WTC11 (cell line): Measurements from ENCODE around the gene VSTM2B. TPM values are rescaled to one million over a fixed set of nuclear protein-coding genes. Genes with fewer than 3 reads are reported as not detected.

Experiments used
- ATAC-seq: fragments of 200-7000 bp; cut with Tn5 transposase; 2 replicates; pipeline ENCODE4 v1.10.0; 2021; ENCODE audit warnings: mild to moderate bottlenecking, moderate library complexity
- CTCF ChIA-PET: fragments of 300-600 bp; sonication (Branson Sonifier 250); formaldehyde crosslinking; loops from one replicate; lab custom pipeline; 2021; ENCODE audit warnings: antibody characterized with exemption; lab: Charles Lee
- POLR2A ChIA-PET: fragments of 350-600 bp; sonication (Branson Sonifier 250); formaldehyde crosslinking; loops from one replicate; lab custom pipeline; 2021; ENCODE audit warnings: antibody characterized with exemption; lab: Charles Lee
- DNase-seq: peaks from one replicate; pipeline ENCODE4 v3.0.0; 2021; ENCODE audit warnings: low spot score
- H3K27ac Mint-ChIP-seq: 2 replicates; pipeline ENCODE4 v1.8.0; 2021; ENCODE audit warnings: mixed read lengths
- H3K27me3 Mint-ChIP-seq: 2 replicates; pipeline ENCODE4 v1.8.0; 2021; ENCODE audit warnings: low read depth, mild to moderate bottlenecking, moderate library complexity, mixed read lengths
- H3K36me3 Mint-ChIP-seq: 2 replicates; pipeline ENCODE4 v1.8.0; 2021; ENCODE audit warnings: mixed read lengths
- H3K4me1 Mint-ChIP-seq: 2 replicates; pipeline ENCODE4 v1.8.0; 2022; ENCODE audit warnings: mixed read lengths
- H3K4me3 Mint-ChIP-seq: 2 replicates; pipeline ENCODE4 v1.8.0; 2021; ENCODE audit warnings: mild to moderate bottlenecking, moderate library complexity, mixed read lengths
- H3K9me3 Mint-ChIP-seq: 2 replicates; pipeline ENCODE4 v1.8.0; 2021; ENCODE audit warnings: mixed read lengths
- ATF1 ChIP-seq: sonication (generic); formaldehyde crosslinking; IDR thresholded peaks from 2 replicates; pipeline ENCODE4 v1.8.1; 2023; ENCODE audit warnings: mild to moderate bottlenecking, moderate library complexity, missing genetic modification reagents
- ESRRA ChIP-seq: sonication (generic); formaldehyde crosslinking; IDR thresholded peaks from 2 replicates; pipeline ENCODE4 v1.8.1; 2022; ENCODE audit warnings: mild to moderate bottlenecking, missing genetic modification reagents, borderline replicate concordance
- JAZF1 ChIP-seq: fragments of 250-450 bp; sonication (Bioruptor Pico); IDR thresholded peaks from 2 replicates; pipeline ENCODE4 v1.9.0; 2021; ENCODE audit warnings: moderate library complexity, mild to moderate bottlenecking, inconsistent platforms
- NR2C2 ChIP-seq: sonication (generic); formaldehyde crosslinking; IDR thresholded peaks from 2 replicates; pipeline ENCODE4 v1.8.0; 2022; ENCODE audit warnings: mild to moderate bottlenecking, missing genetic modification reagents
- RELA ChIP-seq: sonication (generic); formaldehyde crosslinking; IDR thresholded peaks from 2 replicates; pipeline ENCODE4 v1.8.1; 2022; ENCODE audit warnings: missing genetic modification reagents, mild to moderate bottlenecking, borderline replicate concordance
- SMAD3 ChIP-seq: sonication (generic); formaldehyde crosslinking; IDR thresholded peaks from 2 replicates; pipeline ENCODE4 v1.8.0; 2022; ENCODE audit warnings: missing genetic modification reagents, mild to moderate bottlenecking, borderline replicate concordance
- SP1 ChIP-seq: sonication (generic); formaldehyde crosslinking; conservative IDR thresholded peaks from 2 replicates; pipeline ENCODE4 v1.8.1; 2022; ENCODE audit warnings: missing genetic modification reagents
- TP53 ChIP-seq: sonication (generic); formaldehyde crosslinking; IDR thresholded peaks from 2 replicates; pipeline ENCODE4 v1.8.1; 2023; ENCODE audit warnings: mild to moderate bottlenecking, missing genetic modification reagents
- ZNF232 ChIP-seq: sonication (generic); formaldehyde crosslinking; IDR thresholded peaks from 2 replicates; pipeline ENCODE4 v1.8.0; 2022; ENCODE audit warnings: mild to moderate bottlenecking, missing genetic modification reagents
- ZNF263 ChIP-seq: sonication (generic); formaldehyde crosslinking; IDR thresholded peaks from 2 replicates; pipeline ENCODE4 v1.8.1; 2022; ENCODE audit warnings: low read depth, mild to moderate bottlenecking, moderate library complexity, missing genetic modification reagents
- total RNA-seq: library from RNA; stranded (reverse); gene quantifications from 3 replicates; pipeline ENCODE4 v1.2.3, GENCODE V29; 2021
- TF ChIP-seq, protein P1 (sequence below): sonication (generic); formaldehyde crosslinking; IDR thresholded peaks from 2 replicates; pipeline ENCODE4 v1.8.1; 2022; ENCODE audit warnings: mild to moderate bottlenecking, missing genetic modification reagents, moderate library complexity, borderline replicate concordance
- TF ChIP-seq, protein P2 (sequence below): sonication (generic); formaldehyde crosslinking; IDR thresholded peaks from 2 replicates; pipeline ENCODE4 v1.8.1; 2023; ENCODE audit warnings: mild to moderate bottlenecking, missing genetic modification reagents, borderline replicate concordance
- TF ChIP-seq, protein P3 (sequence below): fragments of 250-450 bp; sonication (Bioruptor Pico); IDR thresholded peaks from 2 replicates; pipeline ENCODE4 v2.1.2; 2022; ENCODE audit warnings: mild to moderate bottlenecking, moderate library complexity
- TF ChIP-seq, protein P4 (sequence below): fragments of 250-450 bp; sonication (Bioruptor Pico); IDR thresholded peaks from 2 replicates; pipeline ENCODE4 v1.9.0; 2021; ENCODE audit warnings: moderate library complexity, mild to moderate bottlenecking, inconsistent platforms, borderline replicate concordance
- TF ChIP-seq, protein P5 (sequence below): sonication (generic); formaldehyde crosslinking; IDR thresholded peaks from 2 replicates; pipeline ENCODE4 v1.8.0; 2022; ENCODE audit warnings: mild to moderate bottlenecking, missing genetic modification reagents
- TF ChIP-seq, protein P6 (sequence below): sonication (generic); formaldehyde crosslinking; IDR thresholded peaks from 2 replicates; pipeline ENCODE4 v1.8.1; 2022; ENCODE audit warnings: low read depth, mild to moderate bottlenecking, moderate library complexity, missing genetic modification reagents, borderline replicate concordance
- TF ChIP-seq, protein P7 (sequence below): sonication (generic); formaldehyde crosslinking; IDR thresholded peaks from 2 replicates; pipeline ENCODE4 v1.8.1; 2022; ENCODE audit warnings: missing genetic modification reagents, borderline replicate concordance

VSTM2B gene
- total RNA-seq, 1 experiment from 2014 or later: 3.2 TPM

DNA sequence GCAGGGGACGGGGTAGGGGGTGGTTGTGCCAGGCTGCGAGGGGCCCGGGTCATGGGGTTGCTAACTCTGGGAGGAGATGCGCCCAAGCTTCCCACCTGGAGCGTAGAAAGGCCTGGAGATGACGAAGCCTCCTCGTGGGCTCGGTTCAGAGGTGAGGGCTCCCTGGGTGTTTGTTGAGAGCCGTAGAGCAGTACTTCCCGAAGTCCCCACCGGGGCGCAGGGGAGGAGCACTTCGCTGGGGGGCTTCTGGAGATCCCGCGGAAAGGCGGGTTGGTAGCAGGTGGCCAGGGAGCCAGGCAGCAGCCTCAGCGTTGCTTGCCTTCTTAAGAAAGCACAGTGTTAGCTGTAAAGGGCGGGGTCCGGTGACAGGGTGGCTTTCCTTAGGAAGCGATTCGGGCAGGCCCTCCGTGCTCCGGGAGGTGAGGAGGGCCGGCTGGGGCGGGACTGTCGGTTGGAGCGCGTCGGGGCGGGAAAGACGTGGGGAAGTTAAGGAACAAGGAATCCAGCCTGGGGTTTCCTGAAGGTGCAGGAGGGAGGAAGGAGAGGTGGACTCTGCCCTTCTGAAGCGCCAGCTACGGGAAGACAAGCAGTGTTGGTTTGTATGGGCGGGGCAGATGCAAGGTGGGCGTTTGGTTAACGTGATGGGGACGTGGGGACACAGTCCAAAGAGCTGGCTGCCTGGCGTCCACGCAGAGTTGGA lies 3.3 kb downstream of the VSTM2B start:
- POLR2A ChIA-PET: interaction anchor here (1.0 to 2.0 kb wide), 2 partner anchors 45 to 77 kb away, joined by 3 to 8 read pairs; partner anchors contain the start of gene POP4
- Mint-ChIP-seq H3K9me3 (no peaks in the 10 kb centered on the region), H3K4me3 (peak overlapping the region; percentile 69), H3K27me3 (peaks cover 73% of the 10 kb centered on the region), H3K4me1 (peaks cover 22% of the 10 kb centered on the region), H3K36me3 (no peaks in the 10 kb centered on the region), H3K27ac (no peak overlapping the region)
- DNase-seq: peak; percentile 33
- ATAC-seq: no peak
- CTCF ChIA-PET: interaction anchor here (0.8 to 4.4 kb wide), 33 partner anchors 8 to 408 kb away, joined by 3 to 27 read pairs (median 5); partner anchors contain the start of gene POP4
- TF ChIP-seq SMAD3 (CRISPR knock-in tag): no peak
- no peak for TF ChIP-seq ZNF263 (CRISPR knock-in tag)
- TF ChIP-seq, protein P1, sequence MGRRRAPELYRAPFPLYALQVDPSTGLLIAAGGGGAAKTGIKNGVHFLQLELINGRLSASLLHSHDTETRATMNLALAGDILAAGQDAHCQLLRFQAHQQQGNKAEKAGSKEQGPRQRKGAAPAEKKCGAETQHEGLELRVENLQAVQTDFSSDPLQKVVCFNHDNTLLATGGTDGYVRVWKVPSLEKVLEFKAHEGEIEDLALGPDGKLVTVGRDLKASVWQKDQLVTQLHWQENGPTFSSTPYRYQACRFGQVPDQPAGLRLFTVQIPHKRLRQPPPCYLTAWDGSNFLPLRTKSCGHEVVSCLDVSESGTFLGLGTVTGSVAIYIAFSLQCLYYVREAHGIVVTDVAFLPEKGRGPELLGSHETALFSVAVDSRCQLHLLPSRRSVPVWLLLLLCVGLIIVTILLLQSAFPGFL: no peak
- TF ChIP-seq ATF1 (CRISPR knock-in tag): no peak
- no peak for TF ChIP-seq JAZF1 (CRISPR knock-in tag)
- TF ChIP-seq, protein P2, sequence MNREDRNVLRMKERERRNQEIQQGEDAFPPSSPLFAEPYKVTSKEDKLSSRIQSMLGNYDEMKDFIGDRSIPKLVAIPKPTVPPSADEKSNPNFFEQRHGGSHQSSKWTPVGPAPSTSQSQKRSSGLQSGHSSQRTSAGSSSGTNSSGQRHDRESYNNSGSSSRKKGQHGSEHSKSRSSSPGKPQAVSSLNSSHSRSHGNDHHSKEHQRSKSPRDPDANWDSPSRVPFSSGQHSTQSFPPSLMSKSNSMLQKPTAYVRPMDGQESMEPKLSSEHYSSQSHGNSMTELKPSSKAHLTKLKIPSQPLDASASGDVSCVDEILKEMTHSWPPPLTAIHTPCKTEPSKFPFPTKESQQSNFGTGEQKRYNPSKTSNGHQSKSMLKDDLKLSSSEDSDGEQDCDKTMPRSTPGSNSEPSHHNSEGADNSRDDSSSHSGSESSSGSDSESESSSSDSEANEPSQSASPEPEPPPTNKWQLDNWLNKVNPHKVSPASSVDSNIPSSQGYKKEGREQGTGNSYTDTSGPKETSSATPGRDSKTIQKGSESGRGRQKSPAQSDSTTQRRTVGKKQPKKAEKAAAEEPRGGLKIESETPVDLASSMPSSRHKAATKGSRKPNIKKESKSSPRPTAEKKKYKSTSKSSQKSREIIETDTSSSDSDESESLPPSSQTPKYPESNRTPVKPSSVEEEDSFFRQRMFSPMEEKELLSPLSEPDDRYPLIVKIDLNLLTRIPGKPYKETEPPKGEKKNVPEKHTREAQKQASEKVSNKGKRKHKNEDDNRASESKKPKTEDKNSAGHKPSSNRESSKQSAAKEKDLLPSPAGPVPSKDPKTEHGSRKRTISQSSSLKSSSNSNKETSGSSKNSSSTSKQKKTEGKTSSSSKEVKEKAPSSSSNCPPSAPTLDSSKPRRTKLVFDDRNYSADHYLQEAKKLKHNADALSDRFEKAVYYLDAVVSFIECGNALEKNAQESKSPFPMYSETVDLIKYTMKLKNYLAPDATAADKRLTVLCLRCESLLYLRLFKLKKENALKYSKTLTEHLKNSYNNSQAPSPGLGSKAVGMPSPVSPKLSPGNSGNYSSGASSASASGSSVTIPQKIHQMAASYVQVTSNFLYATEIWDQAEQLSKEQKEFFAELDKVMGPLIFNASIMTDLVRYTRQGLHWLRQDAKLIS (CRISPR knock-in tag): no peak
- TF ChIP-seq RELA (CRISPR knock-in tag): no peak
- TF ChIP-seq ZNF232: no peak
- TF ChIP-seq, protein P3, sequence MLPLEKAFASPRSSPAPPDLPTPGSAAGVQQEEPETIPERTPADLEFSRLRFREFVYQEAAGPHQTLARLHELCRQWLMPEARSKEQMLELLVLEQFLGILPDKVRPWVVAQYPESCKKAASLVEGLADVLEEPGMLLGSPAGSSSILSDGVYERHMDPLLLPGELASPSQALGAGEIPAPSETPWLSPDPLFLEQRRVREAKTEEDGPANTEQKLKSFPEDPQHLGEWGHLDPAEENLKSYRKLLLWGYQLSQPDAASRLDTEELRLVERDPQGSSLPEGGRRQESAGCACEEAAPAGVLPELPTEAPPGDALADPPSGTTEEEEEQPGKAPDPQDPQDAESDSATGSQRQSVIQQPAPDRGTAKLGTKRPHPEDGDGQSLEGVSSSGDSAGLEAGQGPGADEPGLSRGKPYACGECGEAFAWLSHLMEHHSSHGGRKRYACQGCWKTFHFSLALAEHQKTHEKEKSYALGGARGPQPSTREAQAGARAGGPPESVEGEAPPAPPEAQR: no peak
- TF ChIP-seq, protein P4, sequence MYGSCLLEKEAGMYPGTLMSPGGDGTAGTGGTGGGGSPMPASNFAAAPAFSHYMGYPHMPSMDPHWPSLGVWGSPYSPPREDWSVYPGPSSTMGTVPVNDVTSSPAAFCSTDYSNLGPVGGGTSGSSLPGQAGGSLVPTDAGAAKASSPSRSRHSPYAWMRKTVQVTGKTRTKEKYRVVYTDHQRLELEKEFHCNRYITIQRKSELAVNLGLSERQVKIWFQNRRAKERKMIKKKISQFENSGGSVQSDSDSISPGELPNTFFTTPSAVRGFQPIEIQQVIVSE: no peak
- TF ChIP-seq ESRRA (CRISPR knock-in tag): no peak
- no peak for TF ChIP-seq NR2C2 (CRISPR knock-in tag)
- TF ChIP-seq, protein P5, sequence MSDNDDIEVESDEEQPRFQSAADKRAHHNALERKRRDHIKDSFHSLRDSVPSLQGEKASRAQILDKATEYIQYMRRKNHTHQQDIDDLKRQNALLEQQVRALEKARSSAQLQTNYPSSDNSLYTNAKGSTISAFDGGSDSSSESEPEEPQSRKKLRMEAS (CRISPR knock-in tag): no peak
- TF ChIP-seq, protein P6, sequence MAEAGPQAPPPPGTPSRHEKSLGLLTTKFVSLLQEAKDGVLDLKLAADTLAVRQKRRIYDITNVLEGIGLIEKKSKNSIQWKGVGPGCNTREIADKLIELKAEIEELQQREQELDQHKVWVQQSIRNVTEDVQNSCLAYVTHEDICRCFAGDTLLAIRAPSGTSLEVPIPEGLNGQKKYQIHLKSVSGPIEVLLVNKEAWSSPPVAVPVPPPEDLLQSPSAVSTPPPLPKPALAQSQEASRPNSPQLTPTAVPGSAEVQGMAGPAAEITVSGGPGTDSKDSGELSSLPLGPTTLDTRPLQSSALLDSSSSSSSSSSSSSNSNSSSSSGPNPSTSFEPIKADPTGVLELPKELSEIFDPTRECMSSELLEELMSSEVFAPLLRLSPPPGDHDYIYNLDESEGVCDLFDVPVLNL (CRISPR knock-in tag): no peak
- TF ChIP-seq TP53 (CRISPR knock-in tag): no peak
- TF ChIP-seq, protein P7, sequence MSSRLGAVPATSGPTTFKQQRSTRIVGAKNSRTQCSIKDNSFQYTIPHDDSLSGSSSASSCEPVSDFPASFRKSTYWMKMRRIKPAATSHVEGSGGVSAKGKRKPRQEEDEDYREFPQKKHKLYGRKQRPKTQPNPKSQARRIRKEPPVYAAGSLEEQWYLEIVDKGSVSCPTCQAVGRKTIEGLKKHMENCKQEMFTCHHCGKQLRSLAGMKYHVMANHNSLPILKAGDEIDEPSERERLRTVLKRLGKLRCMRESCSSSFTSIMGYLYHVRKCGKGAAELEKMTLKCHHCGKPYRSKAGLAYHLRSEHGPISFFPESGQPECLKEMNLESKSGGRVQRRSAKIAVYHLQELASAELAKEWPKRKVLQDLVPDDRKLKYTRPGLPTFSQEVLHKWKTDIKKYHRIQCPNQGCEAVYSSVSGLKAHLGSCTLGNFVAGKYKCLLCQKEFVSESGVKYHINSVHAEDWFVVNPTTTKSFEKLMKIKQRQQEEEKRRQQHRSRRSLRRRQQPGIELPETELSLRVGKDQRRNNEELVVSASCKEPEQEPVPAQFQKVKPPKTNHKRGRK: no peak
- no peak; the same call in 1 of the 2 replicates for TF ChIP-seq SP1 (CRISPR knock-in tag)
